GM08714 (cell line): ENCODE results near the gene CLIP2.
"Not testable (repeated sequence)": the region's sequence is repeated elsewhere in the genome, so short reads cannot be mapped to it uniquely, and the experiment has no call there.

ENCODE experiments used
- H3K4me3 ChIP-seq: fragments of 200-500 bp; sonication (Bioruptor generic); 2 replicates; pipeline ENCODE4 v1.5.1; 2014; ENCODE audit warnings: mild to moderate bottlenecking, low read length, inconsistent platforms
- ZNF274 ChIP-seq: IDR thresholded peaks from 2 replicates; pipeline ENCODE4 v1.6.1; 2012; ENCODE audit warnings: mild to moderate bottlenecking, low read depth, low read length

CLIP2 gene

DNA sequence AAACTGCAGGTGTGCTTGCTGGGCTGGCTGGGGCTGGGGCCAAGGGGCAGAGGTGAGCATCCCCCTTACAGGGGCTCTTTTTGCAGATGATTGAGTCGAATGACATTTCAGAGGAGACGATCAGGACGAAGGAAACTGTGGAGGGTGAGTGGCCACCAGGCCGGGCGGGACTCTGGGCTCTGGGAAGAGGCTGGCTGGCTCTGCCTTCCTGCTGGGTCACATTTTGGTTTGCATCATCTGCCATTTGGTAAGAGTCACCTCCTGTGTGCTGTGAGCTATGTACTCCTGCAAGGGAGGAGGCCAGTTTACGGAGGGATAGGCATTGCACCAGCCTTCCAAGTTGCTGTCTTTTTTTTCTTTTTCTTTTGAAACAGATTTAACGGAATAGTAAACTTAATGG lies 91.5 kb downstream of the CLIP2 start:
- no peak overlapping the region for H3K4me3 ChIP-seq
- no peak for TF ChIP-seq ZNF274

GRCh38 chr7:74384086-74384485 lies 94.9 kb downstream of the CLIP2 start:
- H3K4me3 ChIP-seq, result not testable (repeated sequence)

- H3K4me3 ChIP-seq, result not testable (repeated sequence)
Observed at GRCh38 chr7:74384854-74385253, 95.6 kb downstream of the CLIP2 start.

DNA sequence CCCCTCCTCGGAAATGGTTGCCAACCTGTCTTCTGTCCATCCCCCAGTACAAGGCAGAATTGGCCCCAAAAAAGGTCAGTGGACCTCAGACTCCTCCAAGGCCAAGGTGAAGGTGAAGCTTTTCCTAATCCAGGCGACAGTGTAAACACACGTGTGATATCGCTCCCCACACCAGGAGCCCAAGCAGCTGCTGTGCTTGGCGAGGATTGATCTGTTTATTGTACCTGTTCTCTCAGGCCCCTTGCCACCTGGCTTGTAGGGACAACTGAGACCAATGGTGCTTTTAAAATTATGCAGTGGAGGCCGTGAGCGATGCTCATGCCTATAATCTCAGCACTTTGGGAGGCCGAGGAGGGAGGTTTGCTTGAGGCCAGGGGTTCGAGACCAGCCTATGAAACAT lies 98.4 kb downstream of the CLIP2 start:
- no peak overlapping the region for H3K4me3 ChIP-seq
- no peak for TF ChIP-seq ZNF274

- no peak overlapping the region for H3K4me3 ChIP-seq
- no peak for TF ChIP-seq ZNF274
Observed at GRCh38 chr7:74388880-74389415, 99.7 kb downstream of the CLIP2 start.

- not testable (repeated sequence) for H3K4me3 ChIP-seq
Observed at GRCh38 chr7:74393722-74394121, 104.5 kb downstream of the CLIP2 start.

DNA sequence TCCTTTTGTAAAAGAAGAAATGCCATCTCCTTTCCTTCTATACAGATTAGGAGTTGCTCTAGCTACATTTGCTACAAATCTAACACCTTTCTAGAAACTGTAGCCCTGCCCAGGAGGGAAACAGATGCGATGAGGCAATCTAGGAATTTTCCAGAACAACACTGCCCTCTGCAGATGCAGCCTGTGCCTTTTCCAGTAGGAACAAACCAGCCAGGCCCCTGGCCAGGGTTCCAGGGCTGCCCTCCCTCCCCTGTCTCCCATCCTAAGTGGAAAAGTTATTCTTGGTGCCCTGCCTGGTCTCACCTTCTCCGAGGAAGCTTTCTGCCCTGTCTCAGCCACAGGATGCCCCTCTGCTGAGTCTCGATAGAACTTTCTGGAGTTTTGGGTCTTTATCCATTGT lies 105.4 kb downstream of the CLIP2 start:
- H3K4me3 ChIP-seq, result not testable (repeated sequence)

DNA sequence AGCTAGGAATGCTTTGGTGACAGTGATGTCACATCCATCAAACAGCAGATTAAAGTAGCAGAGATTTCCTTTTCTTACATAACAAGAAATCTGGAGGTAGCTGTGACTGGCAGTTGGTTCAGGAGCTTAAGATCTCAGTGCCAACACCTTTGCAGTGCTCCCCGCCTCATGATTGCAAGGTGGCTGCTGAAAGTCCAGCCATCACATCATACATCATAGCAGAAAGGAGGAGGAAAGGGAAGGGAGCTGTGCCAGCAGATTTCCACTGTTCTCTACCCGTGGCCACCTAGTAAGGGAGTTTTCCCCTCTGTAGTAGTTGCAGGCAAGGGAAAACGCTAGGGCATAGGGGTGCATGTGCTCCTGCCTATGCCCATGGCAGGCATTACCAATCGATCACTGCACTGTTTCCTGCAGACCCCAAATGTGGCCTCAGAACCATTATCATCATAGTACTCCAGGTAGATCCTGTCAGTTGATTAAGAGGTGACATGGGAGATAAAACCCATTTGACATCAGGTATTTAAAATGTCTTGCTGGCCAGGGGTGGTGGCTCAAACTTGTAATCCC lies 106.6 kb downstream of the CLIP2 start:
- no peak overlapping the region for H3K4me3 ChIP-seq
- no peak for TF ChIP-seq ZNF274

- H3K4me3 ChIP-seq, result no peak overlapping the region
- no peak for TF ChIP-seq ZNF274
Observed at GRCh38 chr7:74396993-74397392, 107.8 kb downstream of the CLIP2 start.

GRCh38 chr7:74398426-74398825 lies 109.2 kb downstream of the CLIP2 start:
- no peak for TF ChIP-seq ZNF274
- no peak overlapping the region for H3K4me3 ChIP-seq

GRCh38 chr7:74399006-74399405 lies 109.8 kb downstream of the CLIP2 start:
- no peak overlapping the region for H3K4me3 ChIP-seq
- no peak for TF ChIP-seq ZNF274

DNA sequence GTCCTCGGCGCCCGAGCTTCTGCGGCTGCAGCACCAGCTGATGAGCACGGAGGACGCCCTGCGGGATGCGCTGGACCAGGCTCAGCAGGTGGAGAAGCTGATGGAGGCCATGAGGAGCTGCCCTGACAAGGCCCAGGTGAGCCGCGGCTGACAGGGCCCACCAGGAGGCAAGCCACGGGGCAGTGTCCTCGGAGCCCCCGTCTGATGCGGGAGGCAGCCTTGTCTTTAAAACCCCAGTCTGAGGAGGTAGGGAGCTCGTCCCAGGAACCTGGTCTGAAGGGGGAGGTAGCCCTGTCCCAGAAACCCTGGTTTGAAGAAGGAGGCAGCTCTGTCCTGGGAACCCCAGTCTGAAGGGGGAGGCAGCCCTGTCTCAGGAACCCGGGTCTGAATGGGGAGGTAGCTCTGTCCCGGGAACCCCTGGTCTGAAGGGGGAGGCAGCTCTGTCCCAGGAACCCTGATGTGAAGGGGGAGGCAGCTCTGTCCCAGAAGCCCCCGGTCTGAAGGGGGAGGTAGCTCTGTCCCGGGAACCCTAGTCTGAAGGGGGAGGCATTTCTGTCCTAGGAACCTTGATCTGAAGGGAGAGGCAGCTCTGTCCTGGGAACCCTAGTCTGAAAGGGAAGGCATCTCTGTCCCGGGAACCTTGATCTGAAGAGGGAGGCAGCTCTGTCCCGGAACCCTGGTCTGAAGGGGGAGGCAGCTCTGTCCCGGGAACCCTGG lies 111.4 kb downstream of the CLIP2 start:
- no peak for TF ChIP-seq ZNF274
- no peak overlapping the region for H3K4me3 ChIP-seq

- TF ChIP-seq ZNF274, result no peak
- no peak overlapping the region for H3K4me3 ChIP-seq
Observed at GRCh38 chr7:74401137-74401859, 112.1 kb downstream of the CLIP2 start.

DNA sequence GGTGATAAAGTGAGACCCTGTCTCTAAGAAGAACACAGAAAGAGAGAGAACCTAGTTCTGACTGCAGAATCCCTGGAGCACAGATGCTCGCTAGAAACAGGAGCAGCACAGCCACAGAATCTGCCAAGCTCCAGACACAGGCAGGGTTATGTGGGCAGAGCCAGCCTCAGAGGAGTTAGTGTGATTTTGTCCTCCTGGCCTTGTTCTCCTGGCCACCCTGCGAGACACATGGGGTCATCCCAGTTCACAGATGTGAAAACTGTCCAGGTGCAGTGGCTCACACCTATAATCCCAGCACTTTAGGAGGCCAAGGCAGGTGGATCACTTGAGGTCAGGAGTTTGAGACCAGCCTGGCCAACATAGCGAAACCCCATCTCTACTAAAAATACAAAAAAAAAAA lies 113.5 kb downstream of the CLIP2 start:
- H3K4me3 ChIP-seq, result not testable (repeated sequence)
